Lung (tissue), 13 donors: ENCODE results near the gene HMG20B. TPM values are rescaled to one million over a fixed set of nuclear protein-coding genes. Genes with fewer than 3 reads are reported as not detected.

Experiments
- ATAC-seq: fragments of 200-7000 bp; cut with Tn5 transposase; one replicate; pipeline ENCODE4 v1.9.1; 2020; ENCODE audit warnings: moderate number of reproducible peaks; ENCODE audit not compliant: insufficient read depth, low FRiP score
- DNase-seq, 3 donors: peaks; one replicate each; pipeline ENCODE4 v3.0.0-alpha.2; 2013 to 2017
- H3K27ac ChIP-seq, 2 donors: one replicate each; pipeline ENCODE4 v1.5.1; 2013; ENCODE audit warnings: mild to moderate bottlenecking in 2 of 2, moderate library complexity in 2 of 2, control low read depth in 1 of 2, inconsistent platforms in 1 of 2, low read depth in 1 of 2, low read length in 1 of 2
- H3K27me3 ChIP-seq, 3 donors: one replicate each; pipeline ENCODE4 v1.5.1; 2013; ENCODE audit warnings: low read length in 2 of 3; ENCODE audit not compliant: control insufficient read depth in 3 of 3, insufficient read depth in 3 of 3
- H3K36me3 ChIP-seq, 4 donors: one replicate each; pipeline ENCODE4 v1.5.1; 2013; ENCODE audit warnings: low read length in 4 of 4, mild to moderate bottlenecking in 1 of 4, moderate library complexity in 1 of 4; ENCODE audit not compliant: control insufficient read depth in 4 of 4, insufficient read depth in 4 of 4
- H3K4me1 ChIP-seq, 5 donors: one replicate each; pipeline ENCODE4 v1.5.1; 2013; ENCODE audit warnings: low read length in 5 of 5, mild to moderate bottlenecking in 2 of 5, moderate library complexity in 1 of 5; ENCODE audit not compliant: control insufficient read depth in 5 of 5, insufficient read depth in 5 of 5
- H3K4me3 ChIP-seq: one replicate; pipeline ENCODE4 v1.5.1; 2013; ENCODE audit warnings: mild to moderate bottlenecking, control low read depth, moderate library complexity
- H3K9ac ChIP-seq, 2 donors: one replicate each; pipeline ENCODE4 v1.5.1; 2013; ENCODE audit warnings: low read length in 2 of 2, control low read depth in 1 of 2; ENCODE audit not compliant: insufficient read depth in 1 of 2
- H3K9me3 ChIP-seq, 4 donors: one replicate each; pipeline ENCODE4 v1.5.1; 2013; ENCODE audit warnings: low read length in 3 of 4, mild to moderate bottlenecking in 1 of 4, moderate library complexity in 1 of 4; ENCODE audit not compliant: control insufficient read depth in 4 of 4, insufficient read depth in 3 of 4
- WGBS, 2 donors: extraction: QIAGEN DNeasy Blood & Tissue Kit; methylation state at CpG; one replicate each; pipeline ENCODE4 v1.1.7; 2013; 5-methylcytosine and 5-hydroxymethylcytosine counted together
- polyA plus RNA-seq, 2 donors: library from polyadenylated mRNA; stranded (reverse); fragments of 200-250 nt; gene quantifications; one replicate each; pipeline ENCODE4 v1.2.1, GENCODE V29; 2013
- small RNA-seq: library from RNA; depleted of rRNA; stranded (forward); fragments of <200 nt; gene quantifications from one replicate; pipeline ENCODE3, GENCODE V24; 2014; ENCODE audit warnings: low replicate concordance
- total RNA-seq, 2 donors: library from RNA; depleted of rRNA in 1 of 2; stranded (reverse); fragments of >200 nt in 1 of 2; gene quantifications; one replicate each; pipeline ENCODE4 v1.2.1, GENCODE V29; 2014 to 2021
- TF ChIP-seq, protein P1 (sequence below): IDR thresholded peaks from 2 replicates; pipeline ENCODE4 v1.5.1; 2012; ENCODE audit warnings: mild to moderate bottlenecking; ENCODE audit errors: control extremely low read depth, extremely low read depth
- donor health status: control.
- donor health status: control.
- donor health status: Bipolar disorder and iron deficiency.
- donor health status: healthy.
- donor health status: DM: yes; HTN: yes; CAD: no.

The HMG20B gene
- total and polyA plus RNA-seq, 4 donors = 51.1 to 93.4 (median 75.8) TPM

DNA sequence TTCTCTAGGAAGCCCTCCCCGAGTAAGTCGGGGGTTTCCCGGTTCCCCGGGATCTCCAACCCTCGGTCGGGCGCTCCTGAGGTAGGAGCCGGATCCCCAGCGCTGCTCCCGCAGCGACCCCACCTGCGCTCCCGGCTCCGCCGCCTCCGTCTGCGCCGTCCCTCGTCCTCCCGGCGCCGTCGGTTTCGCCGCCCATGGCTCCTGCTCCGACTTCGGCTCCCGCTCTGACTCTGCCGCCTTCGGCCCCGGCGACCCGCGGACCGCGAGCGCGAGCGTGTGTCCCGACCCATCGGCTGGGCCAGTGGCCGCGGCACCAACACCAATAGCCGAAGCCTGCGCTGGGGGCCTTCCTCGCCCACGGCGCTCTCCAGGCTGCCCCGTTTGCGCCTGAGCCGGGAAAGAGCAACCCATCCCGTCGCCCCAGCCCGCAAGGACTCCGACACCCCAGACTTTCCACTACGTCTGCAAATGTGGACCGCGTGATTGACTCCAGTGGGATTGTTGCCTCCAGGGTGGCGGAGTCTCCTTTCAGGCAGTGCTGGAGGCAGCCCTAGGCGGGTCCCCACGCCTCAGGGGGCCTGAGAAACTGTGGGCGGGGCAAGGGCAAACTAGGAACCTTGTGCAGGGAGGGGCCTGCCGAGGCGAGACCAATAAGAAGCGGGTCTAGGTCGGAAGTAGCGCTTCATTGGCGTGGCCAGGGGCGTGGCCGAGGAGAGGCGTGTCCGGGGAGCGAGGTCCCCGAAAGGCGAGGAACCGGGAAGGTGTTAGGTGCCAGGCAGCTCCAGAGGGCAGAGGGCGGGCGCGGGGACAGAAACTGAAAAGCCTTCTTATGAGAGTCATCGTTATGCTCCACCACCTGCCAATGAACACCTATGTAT, 54.0 kb downstream of the HMG20B start, which contains the start of gene CACTIN:
CACTIN (minus strand) TSS at position 318 of the 878 bp plus-strand sequence; CDS start at position 290, 28 bp downstream.
- no peaks in the 10 kb centered on the region for H3K9me3 ChIP-seq
- peak within 1 kb of the TSS; percentile 90 for H3K4me3 ChIP-seq
- WGBS, 2 donors = 0% methylated on average over 76 to 80 of the region's 80 CpGs
- ATAC-seq = peak; percentile 99
- peak within 1 kb of the TSS; percentile 72 to 89 for H3K9ac ChIP-seq
- no peaks in the 10 kb centered on the region for H3K27me3 ChIP-seq
- H3K4me1 ChIP-seq = peaks cover 3 to 11% (median 8%) of the 10 kb centered on the region in 5 donors
- DNase-seq = peak; percentile 98 to 99 (median 98)
- TF ChIP-seq, protein P1, sequence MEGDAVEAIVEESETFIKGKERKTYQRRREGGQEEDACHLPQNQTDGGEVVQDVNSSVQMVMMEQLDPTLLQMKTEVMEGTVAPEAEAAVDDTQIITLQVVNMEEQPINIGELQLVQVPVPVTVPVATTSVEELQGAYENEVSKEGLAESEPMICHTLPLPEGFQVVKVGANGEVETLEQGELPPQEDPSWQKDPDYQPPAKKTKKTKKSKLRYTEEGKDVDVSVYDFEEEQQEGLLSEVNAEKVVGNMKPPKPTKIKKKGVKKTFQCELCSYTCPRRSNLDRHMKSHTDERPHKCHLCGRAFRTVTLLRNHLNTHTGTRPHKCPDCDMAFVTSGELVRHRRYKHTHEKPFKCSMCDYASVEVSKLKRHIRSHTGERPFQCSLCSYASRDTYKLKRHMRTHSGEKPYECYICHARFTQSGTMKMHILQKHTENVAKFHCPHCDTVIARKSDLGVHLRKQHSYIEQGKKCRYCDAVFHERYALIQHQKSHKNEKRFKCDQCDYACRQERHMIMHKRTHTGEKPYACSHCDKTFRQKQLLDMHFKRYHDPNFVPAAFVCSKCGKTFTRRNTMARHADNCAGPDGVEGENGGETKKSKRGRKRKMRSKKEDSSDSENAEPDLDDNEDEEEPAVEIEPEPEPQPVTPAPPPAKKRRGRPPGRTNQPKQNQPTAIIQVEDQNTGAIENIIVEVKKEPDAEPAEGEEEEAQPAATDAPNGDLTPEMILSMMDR = no peak
- peaks cover under 1 to 25% (median 3%) of the 10 kb centered on the region in 4 donors for H3K36me3 ChIP-seq
- H3K27ac ChIP-seq = peak within 1 kb of the TSS; percentile 92 to 99

DNA sequence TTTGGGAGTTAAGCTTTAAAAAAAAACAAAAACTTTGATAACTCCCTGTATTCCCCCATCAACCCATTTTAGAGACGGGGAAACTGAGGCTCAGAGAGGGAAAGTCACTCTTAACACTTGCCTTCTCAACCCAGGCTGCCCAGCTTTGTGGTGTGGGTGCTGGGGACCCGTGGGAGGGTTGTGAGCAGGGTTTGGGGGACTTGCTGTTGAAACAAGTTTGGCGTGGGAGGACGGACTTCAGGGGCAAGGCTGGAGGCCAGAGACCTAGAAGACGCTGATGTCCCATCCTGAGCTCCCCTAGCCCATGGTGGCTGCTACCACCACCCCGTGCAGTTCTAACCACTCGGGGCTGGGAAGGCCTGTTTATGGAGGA, 54.6 kb downstream of the HMG20B start:
- Histone ChIP-seq H3K4me1 (peaks cover 3 to 11% (median 8%) of the 10 kb centered on the region in 5 donors), H3K36me3 (peaks cover under 1 to 28% (median 3%) of the 10 kb centered on the region in 4 donors), H3K4me3 (no peak overlapping the region), H3K9ac (no peak overlapping the region), H3K27ac (no peak overlapping the region), H3K27me3 (no peaks in the 10 kb centered on the region), H3K9me3 (no peaks in the 10 kb centered on the region)
- TF ChIP-seq, protein P1 = no peak
- ATAC-seq = no peak
- WGBS, 2 donors = 62 to 68% methylated on average over 7 of the region's 7 CpGs
- no peak for DNase-seq

Small RNAs within 50 kb of the gene (small RNA-seq; reads per million reads assigned to genes)
- not detected for gene AC005786.1

Other genes with a start within 250 kb of the HMG20B start
- 100 to 1,000 TPM in 1 of 2 donors, 10 to 100 TPM in 1; 43.9 to 208 TPM for gene NFIC, start 206.4 kb upstream of the HMG20B start, total RNA-seq
- 10 to 100 TPM; 40.4 to 55.6 TPM for gene NFIC, start 206.4 kb upstream of the HMG20B start, polyA plus RNA-seq
- gene SMIM24, start 92.4 kb upstream of the HMG20B start, total RNA-seq = under 1 TPM in 1 of 2 donors, not detected in 1; 0.15 TPM
- gene SMIM24, start 92.4 kb upstream of the HMG20B start, polyA plus RNA-seq = under 1 TPM; 0.10 to 0.22 TPM
- gene SMIM44, start 89.5 kb upstream of the HMG20B start, total RNA-seq = not detected
- not detected for gene SMIM44, start 89.5 kb upstream of the HMG20B start, polyA plus RNA-seq
- gene DOHH, start 72.3 kb upstream of the HMG20B start, total RNA-seq = 10 to 100 TPM in 1 of 2 donors, 1 to 10 TPM in 1; 7.8 to 18.5 TPM
- gene DOHH, start 72.3 kb upstream of the HMG20B start, polyA plus RNA-seq = 10 to 100 TPM; 20.1 to 21.5 TPM
- 10 to 100 TPM; 35.7 to 45.8 TPM for gene FZR1, start 66.6 kb upstream of the HMG20B start, total RNA-seq
- 10 to 100 TPM; 20.0 to 21.0 TPM for gene FZR1, start 66.6 kb upstream of the HMG20B start, polyA plus RNA-seq
- 1 to 10 TPM in 1 of 2 donors, under 1 TPM in 1; 0.74 to 5.8 TPM for gene TEKTIP1, start 33.8 kb upstream of the HMG20B start, total RNA-seq
- 1 to 10 TPM in 1 of 2 donors, under 1 TPM in 1; 0.20 to 1.1 TPM for gene TEKTIP1, start 33.8 kb upstream of the HMG20B start, polyA plus RNA-seq
- gene MFSD12, start 15.4 kb upstream of the HMG20B start, total RNA-seq = 10 to 100 TPM; 25.5 to 78.4 TPM
- gene MFSD12, start 15.4 kb upstream of the HMG20B start, polyA plus RNA-seq = 10 to 100 TPM; 60.0 to 64.4 TPM
- gene GIPC3, start 12.5 kb downstream of the HMG20B start, total RNA-seq = 1 to 10 TPM; 1.9 to 2.1 TPM
- 1 to 10 TPM; 1.6 to 1.8 TPM for gene GIPC3, start 12.5 kb downstream of the HMG20B start, polyA plus RNA-seq
- gene TBXA2R, start 33.9 kb downstream of the HMG20B start, total RNA-seq = 1 to 10 TPM; 2.8 to 7.6 TPM
- 1 to 10 TPM; 2.5 to 4.3 TPM for gene TBXA2R, start 33.9 kb downstream of the HMG20B start, polyA plus RNA-seq
- gene CACTIN, start 53.8 kb downstream of the HMG20B start, total RNA-seq = 10 to 100 TPM; 18.4 to 23.4 TPM
- 10 to 100 TPM; 16.7 to 19.1 TPM for gene CACTIN, start 53.8 kb downstream of the HMG20B start, polyA plus RNA-seq
- gene PIP5K1C, start 127.5 kb downstream of the HMG20B start, total RNA-seq = 10 to 100 TPM; 22.4 to 39.4 TPM
- 10 to 100 TPM; 16.3 to 18.6 TPM for gene PIP5K1C, start 127.5 kb downstream of the HMG20B start, polyA plus RNA-seq
- gene TJP3, start 135.4 kb downstream of the HMG20B start, total RNA-seq = 10 to 100 TPM; 42.8 to 56.4 TPM
- gene TJP3, start 135.4 kb downstream of the HMG20B start, polyA plus RNA-seq = 10 to 100 TPM; 18.4 to 57.8 TPM
- gene APBA3, start 188.7 kb downstream of the HMG20B start, total RNA-seq = 10 to 100 TPM; 18.4 to 38.0 TPM
- gene APBA3, start 188.7 kb downstream of the HMG20B start, polyA plus RNA-seq = 10 to 100 TPM; 16.5 to 26.8 TPM
- gene MRPL54, start 189.7 kb downstream of the HMG20B start, total RNA-seq = 10 to 100 TPM; 28.9 to 64.1 TPM
- gene MRPL54, start 189.7 kb downstream of the HMG20B start, polyA plus RNA-seq = 100 to 1,000 TPM in 1 of 2 donors, 10 to 100 TPM in 1; 63.5 to 137 TPM
- not detected for gene RAX2, start 199.3 kb downstream of the HMG20B start, total RNA-seq
- under 1 TPM in 1 of 2 donors, not detected in 1; 0.01 TPM for gene RAX2, start 199.3 kb downstream of the HMG20B start, polyA plus RNA-seq
- gene MATK, start 213.4 kb downstream of the HMG20B start, total RNA-seq = 1 to 10 TPM; 3.8 to 6.0 TPM
- gene MATK, start 213.4 kb downstream of the HMG20B start, polyA plus RNA-seq = 10 to 100 TPM in 1 of 2 donors, 1 to 10 TPM in 1; 6.7 to 20.0 TPM